BE2C (cell line): ENCODE measurements around the gene C1orf35.

Experiments used
- DNase-seq: peaks from one replicate; pipeline ENCODE4 v3.0.0-alpha.2; 2020
- H3K27me3 ChIP-seq: fragments of 250-450 bp; sonication (Bioruptor Pico); 2 replicates; pipeline ENCODE4 v1.5.1; 2020; ENCODE audit warnings: mild to moderate bottlenecking
- H3K36me3 ChIP-seq: fragments of 250-450 bp; sonication (Bioruptor Pico); 2 replicates; pipeline ENCODE4 v1.5.1; 2020; ENCODE audit warnings: mild to moderate bottlenecking
- H3K4me1 ChIP-seq: fragments of 250-450 bp; sonication (Bioruptor Pico); 2 replicates; pipeline ENCODE4 v1.5.1; 2020
- H3K4me3 ChIP-seq: 2 replicates; pipeline ENCODE4 v1.5.1; 2011; ENCODE audit warnings: low read depth, low read length
- H3K9me3 ChIP-seq: fragments of 250-450 bp; sonication (Bioruptor Pico); 2 replicates; pipeline ENCODE4 v1.5.1; 2020
- CTCF ChIP-seq: IDR thresholded peaks from 2 replicates; pipeline ENCODE4 v1.5.1; 2012; ENCODE audit warnings: mild to moderate bottlenecking, low read depth, low read length

Gene C1orf35

GRCh38 chr1:228065543-228066347 lies 37.4 kb downstream of the C1orf35 start:
- no peak for TF ChIP-seq CTCF
- H3K27me3 ChIP-seq = peaks cover 6% of the 10 kb centered on the region; the same call in 1 of the 2 replicates
- H3K4me1 ChIP-seq = no peaks in the 10 kb centered on the region
- DNase-seq = no peak
- no peaks in the 10 kb centered on the region for H3K9me3 ChIP-seq
- no peaks in the 10 kb centered on the region for H3K36me3 ChIP-seq
- no peak overlapping the region for H3K4me3 ChIP-seq

GRCh38 chr1:228064741-228065542 lies 38.2 kb downstream of the C1orf35 start:
- TF ChIP-seq CTCF = no peak
- Histone ChIP-seq H3K9me3 (no peaks in the 10 kb centered on the region), H3K4me1 (no peaks in the 10 kb centered on the region), H3K36me3 (no peaks in the 10 kb centered on the region), H3K27me3 (peaks cover 9% of the 10 kb centered on the region), H3K4me3 (no peak overlapping the region)
- no peak for DNase-seq

- H3K4me3 ChIP-seq = no peak overlapping the region
- no peaks in the 10 kb centered on the region for H3K4me1 ChIP-seq
- H3K36me3 ChIP-seq = no peaks in the 10 kb centered on the region
- DNase-seq = no peak
- no peak for TF ChIP-seq CTCF
- peaks cover 15% of the 10 kb centered on the region for H3K27me3 ChIP-seq
- no peaks in the 10 kb centered on the region; the same call in 1 of the 2 replicates for H3K9me3 ChIP-seq
These were observed 38.8 kb downstream of the C1orf35 start for GRCh38 chr1:228064296-228064695.

- no peaks in the 10 kb centered on the region for H3K36me3 ChIP-seq
- no peak overlapping the region for H3K4me3 ChIP-seq
- DNase-seq = no peak
- H3K9me3 ChIP-seq = no peaks in the 10 kb centered on the region; the same call in 1 of the 2 replicates
- no peak for TF ChIP-seq CTCF
- peaks cover 23% of the 10 kb centered on the region for H3K27me3 ChIP-seq
- H3K4me1 ChIP-seq = no peaks in the 10 kb centered on the region
These were observed 39.6 kb downstream of the C1orf35 start for GRCh38 chr1:228063251-228064191.

GRCh38 chr1:228062812-228063211 lies 40.3 kb downstream of the C1orf35 start:
- DNase-seq = no peak
- no peak for TF ChIP-seq CTCF

More at GRCh38 chr1:228062812-228063211, 40.3 kb downstream of the C1orf35 start:
- Histone ChIP-seq H3K9me3 (no peaks in the 10 kb centered on the region; the same call in 1 of the 2 replicates), H3K4me1 (no peaks in the 10 kb centered on the region), H3K4me3 (no peak overlapping the region), H3K27me3 (peaks cover 28% of the 10 kb centered on the region), H3K36me3 (no peaks in the 10 kb centered on the region)
